Measurements from ENCODE around the gene AP1AR. TPM values are rescaled to one million over a fixed set of nuclear protein-coding genes. Genes with fewer than 3 reads are reported as not detected.

The AP1AR gene
- total and polyA plus RNA-seq, 4 donors = 7.6 to 14.7 (median 7.8) TPM

DNA sequence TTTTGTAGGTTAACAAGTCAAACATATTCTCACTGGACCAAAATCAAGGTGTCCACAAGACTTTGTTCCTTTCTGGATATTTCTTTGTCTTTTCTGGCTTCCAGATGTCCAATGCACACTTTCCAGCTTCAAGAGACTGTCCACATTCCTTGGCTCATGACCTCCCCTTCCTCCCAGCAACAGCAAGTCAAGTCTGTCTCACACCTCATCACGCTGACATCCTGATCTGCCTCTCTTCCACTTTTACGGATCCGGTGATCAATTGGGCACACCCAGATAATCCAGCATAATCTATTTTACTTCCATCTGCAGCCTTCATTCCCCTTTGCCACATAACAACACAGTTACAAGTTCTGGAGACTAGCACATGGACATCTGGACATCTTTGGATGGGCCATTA is 44.5 kb downstream of the AP1AR start (continued):
- TF ChIP-seq, protein P1, sequence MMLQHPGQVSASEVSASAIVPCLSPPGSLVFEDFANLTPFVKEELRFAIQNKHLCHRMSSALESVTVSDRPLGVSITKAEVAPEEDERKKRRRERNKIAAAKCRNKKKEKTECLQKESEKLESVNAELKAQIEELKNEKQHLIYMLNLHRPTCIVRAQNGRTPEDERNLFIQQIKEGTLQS (IDR thresholded peaks at IDR 0.05) = no peak
- TF ChIP-seq TAF1 (conservative IDR thresholded peaks at IDR 0.05) (no peak), JUND (IDR thresholded peaks at IDR 0.05) (no peak), HNF4A (conservative IDR thresholded peaks at IDR 0.05) (no peak), EGR1 (IDR thresholded peaks at IDR 0.05; ENCODE audit: low read depth in 2 of 2) (no peak)
- TF ChIP-seq, protein P2, sequence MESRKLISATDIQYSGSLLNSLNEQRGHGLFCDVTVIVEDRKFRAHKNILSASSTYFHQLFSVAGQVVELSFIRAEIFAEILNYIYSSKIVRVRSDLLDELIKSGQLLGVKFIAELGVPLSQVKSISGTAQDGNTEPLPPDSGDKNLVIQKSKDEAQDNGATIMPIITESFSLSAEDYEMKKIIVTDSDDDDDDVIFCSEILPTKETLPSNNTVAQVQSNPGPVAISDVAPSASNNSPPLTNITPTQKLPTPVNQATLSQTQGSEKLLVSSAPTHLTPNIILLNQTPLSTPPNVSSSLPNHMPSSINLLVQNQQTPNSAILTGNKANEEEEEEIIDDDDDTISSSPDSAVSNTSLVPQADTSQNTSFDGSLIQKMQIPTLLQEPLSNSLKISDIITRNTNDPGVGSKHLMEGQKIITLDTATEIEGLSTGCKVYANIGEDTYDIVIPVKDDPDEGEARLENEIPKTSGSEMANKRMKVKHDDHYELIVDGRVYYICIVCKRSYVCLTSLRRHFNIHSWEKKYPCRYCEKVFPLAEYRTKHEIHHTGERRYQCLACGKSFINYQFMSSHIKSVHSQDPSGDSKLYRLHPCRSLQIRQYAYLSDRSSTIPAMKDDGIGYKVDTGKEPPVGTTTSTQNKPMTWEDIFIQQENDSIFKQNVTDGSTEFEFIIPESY (IDR thresholded peaks at IDR 0.05) = no peak

DNA sequence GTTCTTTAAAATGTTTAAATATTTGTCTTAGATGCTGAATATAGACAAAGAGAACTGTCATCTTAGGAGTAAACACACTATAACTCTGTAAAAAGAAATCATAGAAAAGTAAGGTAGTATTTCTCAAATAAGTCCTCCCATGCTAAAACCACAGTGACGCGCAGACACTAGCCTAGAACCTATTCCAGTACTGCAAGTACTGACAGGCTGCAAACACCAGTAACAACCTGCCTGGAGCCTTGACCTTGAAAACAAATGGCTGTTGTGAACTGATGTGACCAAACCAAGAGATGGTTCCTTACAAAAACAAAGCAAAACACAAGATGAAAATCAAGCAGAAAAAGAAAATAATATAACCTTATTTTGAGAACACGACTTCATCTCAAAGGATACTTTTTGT is 45.6 kb downstream of the AP1AR start:
- peaks cover 0 to 6% (median 0%) of the 10 kb centered on the region in 4 donors for H3K4me1 ChIP-seq (ENCODE audit: control insufficient read depth in 4 of 4, insufficient read depth in 4 of 4, low read length in 3 of 4)
- 97% methylated on average over 3 of the region's 3 CpGs for WGBS
- H3K27me3 ChIP-seq (ENCODE audit: control insufficient read depth in 4 of 4, insufficient read depth in 4 of 4, low read length in 3 of 4) = no peaks in the 10 kb centered on the region
- no peak overlapping the region for H3K27ac ChIP-seq (ENCODE audit: low read depth in 1 of 2, low read length in 2 of 2)
- no peaks in the 10 kb centered on the region for H3K9me3 ChIP-seq (ENCODE audit: control insufficient read depth in 4 of 4, low read length in 3 of 4)
- H3K4me3 ChIP-seq (ENCODE audit: low read depth in 1 of 3, low read length in 3 of 3) = no peak overlapping the region
- DNase-seq (ENCODE audit: low spot score) = no peak
- H3K9ac ChIP-seq (ENCODE audit: low read depth in 1 of 2, low read length in 2 of 2) = no peak overlapping the region
- TF ChIP-seq HNF4G (IDR thresholded peaks at IDR 0.05) (no peak), RAD21 (IDR thresholded peaks at IDR 0.05) (no peak), HNF4A (conservative IDR thresholded peaks at IDR 0.05) (no peak), FOXA1 (IDR thresholded peaks at IDR 0.05) (no peak), EGR1 (IDR thresholded peaks at IDR 0.05; ENCODE audit: low read depth in 2 of 2) (no peak), FOXA2 (IDR thresholded peaks at IDR 0.05) (no peak), NR2F2 (IDR thresholded peaks at IDR 0.05) (no peak), SP1 (IDR thresholded peaks at IDR 0.05) (no peak), JUND (IDR thresholded peaks at IDR 0.05) (no peak), TAF1 (conservative IDR thresholded peaks at IDR 0.05) (no peak), RXRA (IDR thresholded peaks at IDR 0.05) (no peak)
- TF ChIP-seq, protein P2 (IDR thresholded peaks at IDR 0.05) = no peak
- TF ChIP-seq, protein P1 (IDR thresholded peaks at IDR 0.05) = no peak
- TF ChIP-seq, protein P3, sequence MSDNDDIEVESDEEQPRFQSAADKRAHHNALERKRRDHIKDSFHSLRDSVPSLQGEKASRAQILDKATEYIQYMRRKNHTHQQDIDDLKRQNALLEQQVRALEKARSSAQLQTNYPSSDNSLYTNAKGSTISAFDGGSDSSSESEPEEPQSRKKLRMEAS (IDR thresholded peaks at IDR 0.05) = no peak
- TF ChIP-seq, protein P4, sequence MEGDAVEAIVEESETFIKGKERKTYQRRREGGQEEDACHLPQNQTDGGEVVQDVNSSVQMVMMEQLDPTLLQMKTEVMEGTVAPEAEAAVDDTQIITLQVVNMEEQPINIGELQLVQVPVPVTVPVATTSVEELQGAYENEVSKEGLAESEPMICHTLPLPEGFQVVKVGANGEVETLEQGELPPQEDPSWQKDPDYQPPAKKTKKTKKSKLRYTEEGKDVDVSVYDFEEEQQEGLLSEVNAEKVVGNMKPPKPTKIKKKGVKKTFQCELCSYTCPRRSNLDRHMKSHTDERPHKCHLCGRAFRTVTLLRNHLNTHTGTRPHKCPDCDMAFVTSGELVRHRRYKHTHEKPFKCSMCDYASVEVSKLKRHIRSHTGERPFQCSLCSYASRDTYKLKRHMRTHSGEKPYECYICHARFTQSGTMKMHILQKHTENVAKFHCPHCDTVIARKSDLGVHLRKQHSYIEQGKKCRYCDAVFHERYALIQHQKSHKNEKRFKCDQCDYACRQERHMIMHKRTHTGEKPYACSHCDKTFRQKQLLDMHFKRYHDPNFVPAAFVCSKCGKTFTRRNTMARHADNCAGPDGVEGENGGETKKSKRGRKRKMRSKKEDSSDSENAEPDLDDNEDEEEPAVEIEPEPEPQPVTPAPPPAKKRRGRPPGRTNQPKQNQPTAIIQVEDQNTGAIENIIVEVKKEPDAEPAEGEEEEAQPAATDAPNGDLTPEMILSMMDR (IDR thresholded peaks at IDR 0.05; ENCODE audit: low read depth, low read length, missing input control) = no peak
- H3K36me3 ChIP-seq (ENCODE audit: control insufficient read depth in 4 of 4, insufficient read depth in 3 of 4, low read depth in 1 of 4, low read length in 3 of 4) = peaks cover 0 to 8% (median 2%) of the 10 kb centered on the region in 4 donors
